Activated CD8-positive, alpha-beta memory T cell treated with anti-CD3 and anti-CD28 coated beads, Interleukin-2, amount 50 U/mL, for 48 hours (primary cell): Measurements from ENCODE around the gene CXorf58.
"Not testable (repeated sequence)": the region's sequence is repeated elsewhere in the genome, so short reads cannot be mapped to it uniquely, and the experiment has no call there.

Experiments used
- DNase-seq: peaks from one replicate; pipeline ENCODE4 v3.0.0-alpha.2; 2020

CXorf58 gene

GRCh38 chrX:23959781-23960180, 52.0 kb downstream of the CXorf58 start:
- no peak for DNase-seq

GRCh38 chrX:23964191-23964590, 56.4 kb downstream of the CXorf58 start:
- no peak for DNase-seq

GRCh38 chrX:23965630-23966029, 57.8 kb downstream of the CXorf58 start:
- DNase-seq: not testable (repeated sequence)

- no peak for DNase-seq
Measured at GRCh38 chrX:23978491-23978890, 70.7 kb downstream of the CXorf58 start.

- no peak for DNase-seq
Measured at GRCh38 chrX:23980011-23980441, 72.2 kb downstream of the CXorf58 start.

GRCh38 chrX:23981222-23981621, 73.4 kb downstream of the CXorf58 start:
- DNase-seq: no peak

- DNase-seq: no peak
Measured at GRCh38 chrX:23981711-23982110, 73.9 kb downstream of the CXorf58 start.

- DNase-seq: no peak
Measured at GRCh38 chrX:23982891-23983290, 75.1 kb downstream of the CXorf58 start.
